Measurements from ENCODE around the gene PTPN22.

PTPN22 gene

GRCh38 chr1:113871597-113872113 lies at the start of gene PTPN22:
TSS of gene PTPN22 (minus strand) at chr1:113871712.
- DNase-seq, result peak; percentile 89

- DNase-seq, result no peak
Measured at GRCh38 chr1:113918243-113918642, 46.7 kb upstream of the PTPN22 start.

- DNase-seq, result peak; percentile 30
Measured at GRCh38 chr1:113917400-113918082, 46.0 kb upstream of the PTPN22 start.

GRCh38 chr1:113916974-113917373 lies 45.5 kb upstream of the PTPN22 start:
- DNase-seq, result no peak

GRCh38 chr1:113913887-113914664 lies 42.6 kb upstream of the PTPN22 start:
- no peak for DNase-seq

- no peak for DNase-seq
Measured at GRCh38 chr1:113913312-113913668, 41.8 kb upstream of the PTPN22 start.

- DNase-seq, result peak; percentile 74
Measured at GRCh38 chr1:113912594-113913311, 41.2 kb upstream of the PTPN22 start.

- DNase-seq, result no peak
Measured at GRCh38 chr1:113905435-113905861, 33.9 kb upstream of the PTPN22 start.

GRCh38 chr1:113904674-113905434 lies 33.3 kb upstream of the PTPN22 start, which contains the start of the genes AP4B1 and DCLRE1B:
TSS of gene AP4B1 (minus strand) at chr1:113904799. CDS start at chr1:113904717, 82 bp downstream.
TSS of gene DCLRE1B (plus strand) at chr1:113905326. CDS start at chr1:113905587, 261 bp downstream.
- DNase-seq, result peak; percentile 100

- no peak for DNase-seq
Measured at GRCh38 chr1:113904293-113904673, 32.8 kb upstream of the PTPN22 start.

GRCh38 chr1:113903501-113904292 lies 32.2 kb upstream of the PTPN22 start:
- DNase-seq, result no peak

- DNase-seq, result no peak
Measured at GRCh38 chr1:113901191-113901590, 29.7 kb upstream of the PTPN22 start.

GRCh38 chr1:113899111-113899510 lies 27.6 kb upstream of the PTPN22 start:
- DNase-seq, result peak; percentile 11

- no peak for DNase-seq
Measured at GRCh38 chr1:113898241-113898814, 26.8 kb upstream of the PTPN22 start.

GRCh38 chr1:113895961-113896360 lies 24.4 kb upstream of the PTPN22 start:
- peak; percentile 47 for DNase-seq

GRCh38 chr1:113895098-113895497 lies 23.6 kb upstream of the PTPN22 start:
- no peak for DNase-seq

GRCh38 chr1:113893267-113893666 lies 21.8 kb upstream of the PTPN22 start:
- no peak for DNase-seq

GRCh38 chr1:113891631-113892220 lies 20.2 kb upstream of the PTPN22 start:
- no peak for DNase-seq

GRCh38 chr1:113890816-113891215 lies 19.3 kb upstream of the PTPN22 start:
- no peak for DNase-seq

GRCh38 chr1:113887402-113888175 lies 16.1 kb upstream of the PTPN22 start, which contains the start of gene BCL2L15:
TSS of gene BCL2L15 (minus strand) at chr1:113887581. CDS start at chr1:113887375, 206 bp downstream.
- DNase-seq, result no peak

All from fibroblast of skin of right biceps (primary cell).